GM19043 (cell line): ENCODE data around the gene MEP1A.
"Not testable (repeated sequence)": the region's sequence is repeated elsewhere in the genome, so short reads cannot be mapped to it uniquely, and the experiment has no call there.

Experiments used
- ATAC-seq: cut with Tn5 transposase; IDR thresholded peaks from one replicate; pipeline ENCODE4 v1.9.1; 2021; ENCODE audit warnings: low read depth; ENCODE audit not compliant: unreplicated experiment

Gene MEP1A

DNA sequence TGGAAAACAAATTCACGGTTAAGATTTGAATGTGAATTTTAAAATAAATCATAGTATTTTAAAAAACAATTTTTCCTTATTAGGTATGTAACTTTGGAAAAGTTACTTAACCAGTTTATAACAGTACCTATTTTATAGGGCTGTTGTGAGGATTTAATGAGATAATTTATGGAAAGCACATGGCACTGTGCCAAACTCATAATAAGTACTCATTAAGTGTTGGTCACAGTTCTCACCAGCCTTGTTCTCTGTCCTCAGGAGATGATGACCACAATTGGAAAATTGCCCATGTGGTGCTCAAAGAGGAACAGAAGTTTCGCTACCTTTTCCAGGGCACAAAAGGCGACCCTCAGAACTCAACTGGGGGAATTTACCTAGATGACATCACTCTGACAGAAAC lies 39.6 kb downstream of the MEP1A start:
- no peak for ATAC-seq

DNA sequence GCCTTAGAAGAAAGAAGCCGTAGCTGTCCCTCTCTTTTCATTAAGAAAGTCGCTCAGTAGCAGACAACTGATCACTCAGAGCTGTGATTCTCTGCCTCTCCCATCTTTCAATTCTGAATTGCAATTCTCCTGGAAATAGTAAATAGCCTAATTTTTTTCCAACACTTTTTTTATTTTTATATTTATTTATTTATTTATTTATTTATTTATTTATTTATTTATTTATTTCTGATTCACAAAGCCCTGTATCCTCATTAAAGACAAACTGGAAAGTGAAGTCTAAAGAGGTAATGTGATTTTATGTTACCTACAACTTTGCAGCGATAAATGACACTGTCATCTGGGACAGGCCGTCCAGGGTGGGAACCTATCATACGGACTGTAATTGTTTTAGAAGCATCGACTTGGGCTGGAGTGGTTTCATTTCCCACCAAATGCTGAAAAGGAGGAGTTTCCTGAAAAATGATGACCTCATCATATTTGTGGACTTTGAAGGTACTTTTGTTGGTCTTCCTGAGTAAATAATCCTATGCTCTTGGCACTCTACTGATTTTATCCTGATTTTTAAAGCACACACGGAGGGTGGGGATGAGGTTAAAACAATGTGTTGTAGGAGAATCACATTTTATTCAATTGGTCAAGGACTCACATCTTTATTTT lies 41.2 kb downstream of the MEP1A start:
- ATAC-seq, result not testable (repeated sequence)

DNA sequence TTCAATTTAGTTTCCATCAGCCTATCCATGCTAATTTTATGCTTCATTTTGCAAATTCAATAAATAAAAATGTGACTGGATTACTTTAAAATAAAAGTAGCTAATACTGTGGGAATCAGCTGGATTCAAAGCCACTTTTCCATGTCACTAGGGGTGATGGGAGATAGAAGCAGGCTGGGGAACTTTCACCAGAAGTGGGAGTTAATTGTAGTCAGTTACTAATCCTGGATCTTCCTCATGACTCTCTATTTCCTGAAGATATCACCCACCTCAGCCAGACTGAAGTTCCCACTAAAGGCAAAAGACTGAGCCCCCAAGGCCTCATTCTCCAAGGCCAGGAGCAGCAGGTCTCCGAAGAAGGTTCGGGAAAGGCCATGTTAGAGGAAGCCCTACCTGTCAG lies 41.8 kb downstream of the MEP1A start:
- not testable (repeated sequence) for ATAC-seq

DNA sequence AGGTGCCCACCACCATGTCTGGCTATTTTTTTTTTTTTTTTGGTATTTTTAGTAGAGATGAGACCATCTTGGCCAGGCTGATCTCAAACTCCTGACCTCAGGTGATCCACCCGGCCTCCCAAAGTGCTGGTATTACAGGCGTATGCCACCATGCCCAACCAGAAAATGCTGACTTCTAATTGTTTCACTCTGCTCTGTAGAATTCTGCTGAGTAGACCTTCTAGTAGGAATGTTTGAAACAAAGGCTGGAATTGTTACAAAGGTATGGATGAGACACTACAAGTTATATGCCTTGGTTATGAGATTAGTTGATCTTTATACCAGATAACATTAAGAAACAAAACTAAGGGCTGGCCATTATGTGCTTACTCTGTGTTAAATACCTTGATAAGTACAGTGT lies 44.8 kb downstream of the MEP1A start:
- ATAC-seq, result no peak

DNA sequence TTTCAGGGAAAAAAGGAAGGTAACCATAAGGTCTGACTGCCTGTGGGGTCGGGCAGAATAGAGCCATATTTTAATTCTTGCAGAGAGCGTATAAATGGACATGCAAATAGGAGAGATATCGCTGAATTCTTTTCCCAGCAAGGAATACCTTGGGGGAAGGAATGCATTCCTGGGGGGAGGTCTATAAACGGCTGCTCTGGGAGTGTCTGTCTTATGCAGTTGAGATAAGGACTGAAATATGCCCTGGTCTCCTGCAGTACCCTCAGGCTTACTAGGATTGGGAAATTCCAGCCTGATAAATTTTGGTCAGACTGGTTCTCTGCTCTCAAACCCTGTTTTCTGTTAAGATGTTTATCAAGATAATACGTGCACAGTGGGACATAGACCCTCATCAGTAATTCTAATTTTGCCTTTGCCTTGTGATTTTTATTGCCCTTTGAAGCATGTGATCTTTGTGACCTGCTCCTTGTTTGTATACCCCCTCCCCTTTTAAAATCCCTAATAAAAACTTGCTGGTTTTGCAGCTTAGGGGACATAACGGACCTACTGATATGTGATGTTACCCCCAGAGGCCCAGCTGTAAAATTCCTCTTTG lies 49.2 kb downstream of the MEP1A start:
- ATAC-seq, result not testable (repeated sequence)

DNA sequence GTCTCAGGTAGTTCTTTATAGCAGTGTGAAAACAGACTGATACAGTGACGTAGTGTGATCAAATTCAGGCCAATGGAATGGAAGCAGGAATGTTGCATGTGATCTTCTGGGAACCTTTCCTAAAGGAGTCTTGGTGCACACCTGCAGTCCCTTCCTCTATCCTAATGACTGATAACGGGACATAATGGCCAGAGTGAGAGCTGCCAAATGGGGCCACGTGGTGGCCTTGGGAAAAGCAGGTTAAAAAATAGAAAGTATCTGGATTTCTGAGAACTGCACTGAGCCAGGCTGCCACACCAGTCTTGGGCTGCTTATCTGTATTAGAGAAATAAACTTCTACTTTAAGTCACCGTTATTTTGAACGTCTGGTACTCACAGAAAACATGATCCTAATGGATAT lies 51.9 kb downstream of the MEP1A start:
- no peak for ATAC-seq

DNA sequence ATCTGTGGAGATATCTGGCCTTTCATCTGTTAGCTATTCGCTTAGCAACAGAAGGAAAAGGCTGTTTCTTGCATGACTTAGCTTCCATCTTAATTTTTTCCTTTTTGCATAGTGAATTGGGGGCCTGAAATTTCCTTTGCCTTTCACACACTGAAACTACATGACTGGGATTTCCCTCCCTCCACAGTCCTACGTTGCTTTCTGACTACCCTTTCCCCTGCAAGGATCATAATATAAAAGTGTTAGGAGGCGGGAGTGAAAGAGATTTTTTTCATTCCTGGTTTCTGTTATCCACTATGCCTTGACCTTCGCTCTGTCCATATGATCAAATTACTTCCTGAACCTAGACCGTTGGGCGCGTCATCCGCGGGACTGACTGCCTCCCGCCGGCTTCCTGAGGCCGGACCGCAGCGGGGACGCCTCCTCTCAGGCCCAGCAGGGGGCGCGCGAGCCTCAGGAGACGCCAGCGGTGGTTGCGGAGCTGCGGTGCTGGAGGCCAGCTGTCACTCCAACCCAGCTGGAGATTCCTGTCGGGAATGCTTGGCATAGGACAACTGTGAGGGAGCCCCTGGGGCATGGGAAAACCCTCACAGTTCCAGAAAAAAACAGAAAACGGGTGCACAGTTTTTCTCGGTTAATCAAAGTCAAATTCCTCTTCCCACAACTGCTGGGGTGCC lies 55.6 kb downstream of the MEP1A start:
- ATAC-seq, result peak; percentile 97

DNA sequence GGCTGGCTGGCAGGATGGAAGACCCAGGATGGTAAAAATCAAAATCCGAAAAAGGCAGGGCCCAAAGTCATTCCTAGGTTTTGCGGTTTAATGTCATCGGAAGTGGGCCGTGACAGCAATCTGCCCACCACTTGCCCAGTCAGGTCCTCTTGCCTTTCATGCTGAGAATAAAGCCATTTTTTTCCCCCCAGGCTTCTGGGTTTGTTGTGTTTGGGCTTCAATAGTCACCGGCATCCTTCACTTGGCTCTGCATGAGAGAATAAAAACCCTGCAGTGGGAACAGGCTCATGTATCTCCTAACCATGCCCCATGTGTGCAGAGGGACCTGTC lies 56.1 kb downstream of the MEP1A start:
- no peak for ATAC-seq

DNA sequence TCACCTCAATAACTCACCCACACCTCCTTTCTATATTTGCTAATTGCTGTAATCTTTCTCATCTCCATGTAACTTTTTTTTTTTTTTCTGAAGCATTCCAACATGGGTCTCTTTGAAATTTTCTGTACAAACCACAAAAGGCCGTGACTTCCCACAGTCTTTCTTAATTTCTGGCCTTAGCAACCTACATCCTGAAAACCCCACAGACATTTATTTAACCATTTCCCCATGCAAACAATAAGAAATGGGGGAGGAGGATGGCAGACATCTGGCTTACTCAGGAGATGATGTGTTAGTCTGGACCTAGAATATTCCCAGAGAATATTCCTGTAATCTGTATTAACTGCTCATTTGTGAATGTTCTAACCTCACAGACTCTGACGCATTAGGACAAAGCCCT lies 57.6 kb downstream of the MEP1A start:
- no peak for ATAC-seq

DNA sequence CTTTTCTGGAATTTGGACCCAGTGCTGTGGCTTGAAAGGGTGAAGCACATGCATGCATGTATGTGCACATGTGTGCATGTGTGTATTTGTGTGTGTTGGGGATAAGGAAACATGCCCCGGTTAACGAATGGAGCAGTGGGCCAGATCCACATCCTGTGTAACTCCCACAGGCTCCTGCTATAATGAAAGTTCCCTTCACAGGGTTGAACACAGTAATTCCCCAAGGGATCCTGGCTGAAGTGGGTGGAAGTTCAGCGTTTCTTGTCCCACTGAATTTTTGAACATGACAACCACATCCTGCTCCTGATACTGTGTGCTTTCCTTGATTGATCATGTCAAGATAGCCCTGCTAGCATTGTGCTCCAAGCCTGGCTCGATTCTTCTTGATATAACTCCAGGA lies 58.4 kb downstream of the MEP1A start:
- not testable (repeated sequence) for ATAC-seq

DNA sequence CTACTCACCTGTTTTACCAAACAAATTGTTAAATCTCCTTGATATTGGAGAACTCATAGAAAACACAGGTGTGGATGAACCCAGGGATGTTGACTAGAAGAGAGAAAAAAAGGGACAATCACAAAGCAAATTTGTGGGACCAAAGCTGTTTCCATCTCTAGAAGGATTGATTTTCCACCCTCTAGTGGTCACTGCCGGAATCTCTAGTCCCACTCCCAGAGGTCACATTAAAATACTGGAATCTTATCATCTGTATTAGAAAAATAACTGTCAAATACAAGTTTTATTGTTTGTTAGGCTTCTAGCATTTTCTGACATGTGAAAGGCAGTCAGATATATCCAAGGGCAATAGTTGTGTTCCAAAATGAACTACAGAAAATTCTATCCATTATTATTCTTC lies 62.8 kb downstream of the MEP1A start:
- peak; percentile 61 for ATAC-seq

DNA sequence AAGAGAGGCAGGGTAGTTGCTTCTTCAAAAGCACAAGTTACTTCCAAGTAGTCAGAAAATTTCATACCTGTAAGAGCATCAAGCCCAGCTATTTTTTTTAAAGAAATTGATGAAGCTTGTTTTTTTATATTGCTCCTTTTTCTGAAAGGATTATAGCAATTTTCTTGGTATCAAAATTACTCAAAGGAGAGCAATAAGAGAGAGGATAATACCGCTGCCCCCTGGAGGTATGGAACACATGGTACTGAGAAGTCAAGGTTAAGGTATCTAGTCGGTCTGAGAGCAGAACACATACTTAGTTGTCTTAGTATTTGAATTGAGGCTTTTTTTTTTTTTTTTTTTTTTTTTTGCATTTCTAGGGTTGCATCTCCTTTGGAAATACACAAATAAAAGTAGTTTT lies 69.2 kb downstream of the MEP1A start:
- no peak for ATAC-seq

DNA sequence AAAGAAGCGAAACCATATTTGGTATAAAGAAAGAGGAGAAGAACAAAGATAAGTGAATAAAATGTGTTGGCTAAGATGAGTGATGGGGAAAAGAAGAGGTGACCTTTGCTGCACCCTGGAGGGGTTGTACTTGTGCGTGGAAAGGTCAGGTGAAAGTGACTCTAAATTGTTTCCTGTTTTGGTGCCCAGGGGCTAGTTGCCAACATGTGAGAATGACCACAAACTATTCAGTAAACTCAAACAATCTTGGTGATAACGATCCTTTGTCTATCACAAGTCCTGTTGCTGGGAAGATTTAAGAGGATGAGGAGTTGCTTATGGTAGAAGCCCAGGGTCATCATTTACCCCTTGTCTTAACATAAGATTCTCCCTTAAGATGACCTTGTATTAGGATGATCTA lies 70.6 kb downstream of the MEP1A start:
- ATAC-seq, result no peak

DNA sequence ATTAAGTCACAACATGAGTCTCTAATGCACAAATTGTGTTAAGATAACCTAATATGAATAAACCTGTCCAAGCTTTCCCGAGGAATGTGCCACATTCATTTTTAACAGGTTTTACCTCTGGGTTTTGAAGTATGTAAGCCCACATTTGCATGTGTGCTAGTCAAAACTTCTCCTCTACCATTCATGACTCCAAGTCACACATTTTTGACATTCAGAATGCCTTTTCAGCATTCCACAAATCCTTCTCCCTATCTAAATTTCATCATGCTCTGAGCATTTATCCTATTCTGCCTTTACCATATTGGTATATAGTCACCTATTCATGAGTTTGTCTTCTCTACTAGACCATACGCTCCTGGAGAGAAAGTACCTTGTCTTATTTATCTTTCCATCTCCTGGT lies 72.0 kb downstream of the MEP1A start:
- ATAC-seq, result no peak

DNA sequence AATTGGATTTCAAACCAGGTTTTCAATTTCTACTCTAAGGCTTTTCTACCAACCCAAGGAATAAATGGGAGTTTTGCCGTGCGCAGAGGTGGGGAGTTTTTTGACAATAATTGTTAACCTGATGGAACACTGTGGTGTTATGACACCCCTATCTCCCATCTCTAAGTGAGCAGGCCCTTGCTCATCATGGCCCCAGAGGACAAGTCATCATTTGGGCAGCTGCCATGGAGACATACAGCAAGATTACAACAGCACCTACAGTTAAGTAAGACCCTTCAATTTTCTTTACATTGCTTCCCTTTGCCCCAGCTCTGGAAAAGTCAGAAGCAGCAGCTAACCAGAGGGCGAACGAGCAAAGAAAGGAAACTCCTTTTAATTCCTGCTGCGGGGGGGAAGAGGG lies 74.2 kb downstream of the MEP1A start:
- no peak for ATAC-seq

DNA sequence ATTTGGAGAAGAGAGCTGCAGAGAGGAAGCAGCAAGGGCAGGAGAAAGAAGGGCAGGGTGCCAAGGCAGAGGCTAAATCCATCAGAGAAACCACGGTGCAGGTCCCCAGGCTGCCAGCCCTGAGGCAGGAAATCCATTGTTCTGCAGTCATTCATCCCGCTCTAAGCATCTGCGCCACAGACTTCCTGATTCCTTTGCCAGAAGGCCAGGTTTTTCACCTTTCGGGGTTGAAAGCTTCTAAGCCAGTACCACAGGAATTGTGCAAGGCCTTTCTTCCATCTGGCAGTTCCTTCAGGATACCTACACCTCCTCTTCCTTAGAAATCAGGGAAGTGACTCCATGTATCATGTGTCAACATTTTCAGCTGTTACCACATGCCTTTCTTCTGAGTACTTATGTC lies 82.9 kb downstream of the MEP1A start:
- no peak for ATAC-seq

DNA sequence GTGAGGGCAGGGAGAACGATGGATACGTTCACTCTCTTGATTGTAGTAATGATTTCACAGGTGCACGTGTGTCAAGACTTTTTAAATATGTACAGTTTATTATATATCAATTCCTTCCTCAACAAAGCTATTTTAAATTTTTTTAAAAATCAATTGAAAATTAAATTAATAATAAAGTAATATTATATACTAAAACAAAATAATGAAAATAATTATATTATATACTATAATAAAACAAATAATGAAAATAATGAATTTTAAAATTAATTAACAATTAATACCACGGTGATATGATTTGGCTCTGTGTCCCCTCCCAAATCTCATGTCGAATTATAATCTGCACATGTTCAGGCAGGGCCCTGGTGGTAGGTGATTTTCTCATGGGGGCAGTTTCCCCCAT lies 85.8 kb downstream of the MEP1A start:
- ATAC-seq, result no peak

DNA sequence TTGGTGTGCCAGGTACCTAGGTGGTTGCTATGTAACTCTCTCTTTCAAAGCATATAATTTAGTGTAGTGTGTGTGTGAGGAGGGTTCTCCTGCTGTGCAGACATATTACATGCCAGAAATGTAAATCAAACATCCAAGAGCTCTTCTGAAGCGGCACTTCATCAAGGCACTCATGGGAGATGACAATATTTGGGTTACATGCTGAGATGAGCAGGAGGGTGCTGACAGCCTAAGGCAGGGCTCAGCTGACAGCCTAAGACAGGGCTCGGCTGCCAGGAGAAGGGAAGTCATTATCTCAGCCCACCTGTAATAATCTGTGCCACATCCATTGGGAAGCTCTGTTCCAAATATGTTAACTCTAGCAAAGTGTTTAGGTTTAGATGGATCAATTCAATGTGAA lies 89.5 kb downstream of the MEP1A start:
- ATAC-seq, result no peak

DNA sequence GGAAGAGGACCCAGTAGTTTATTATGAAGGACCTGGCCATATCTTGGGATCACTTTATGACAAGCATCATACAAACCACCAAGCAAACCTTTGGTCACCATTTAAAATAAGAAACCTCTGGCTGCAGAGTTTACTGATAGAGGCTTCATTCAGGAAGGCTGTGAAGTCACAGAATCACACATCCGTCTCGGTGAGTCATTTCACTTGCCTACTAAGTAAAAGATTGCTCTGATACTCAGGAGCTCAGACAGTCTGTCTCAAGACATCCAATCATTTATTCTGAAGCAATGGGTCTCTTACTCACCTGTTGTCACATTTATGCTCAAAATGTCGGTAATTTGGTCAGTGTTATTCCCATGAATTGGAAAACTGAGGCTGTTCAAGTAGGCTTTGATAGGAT lies 94.8 kb downstream of the MEP1A start:
- no peak for ATAC-seq

DNA sequence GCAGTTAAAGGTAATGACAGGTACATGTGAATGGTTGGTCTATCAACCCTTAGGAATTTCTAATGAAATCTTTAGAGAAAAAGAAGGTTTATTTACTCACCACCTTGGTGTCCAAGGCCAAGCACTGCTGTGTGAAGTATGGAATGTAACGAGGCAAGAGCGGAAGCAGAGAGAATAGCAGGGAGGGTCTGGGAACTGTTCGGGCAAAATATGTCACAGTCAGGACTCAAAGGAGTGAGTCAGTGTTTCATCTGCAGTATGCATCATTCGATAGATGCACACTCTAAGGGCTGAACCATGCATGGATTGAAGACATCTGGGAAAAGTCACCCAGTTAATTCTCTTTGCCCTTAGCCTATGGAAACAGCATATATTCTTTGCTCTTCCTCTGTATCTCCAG lies 95.4 kb downstream of the MEP1A start:
- no peak for ATAC-seq
